Measurements from ENCODE around the gene SECISBP2. TPM values are rescaled to one million over a fixed set of nuclear protein-coding genes. Genes with fewer than 3 reads are reported as not detected.

Gene SECISBP2
- total and polyA plus RNA-seq, 7 donors = 21.0 to 41.8 (median 35.0) TPM

GRCh38 chr9:89390578-89391116 is 72.3 kb downstream of the SECISBP2 start:
- Histone ChIP-seq H3K27me3 (no peaks in the 10 kb centered on the region), H3K27ac (no peak overlapping the region), H3K36me3 (peaks cover 0 to 66% (median 4%) of the 10 kb centered on the region in 4 donors), H3K4me3 (no peak overlapping the region), H3K4me1 (peaks cover 0 to 8% (median 3%) of the 10 kb centered on the region in 4 donors), H3K9me3 (no peaks in the 10 kb centered on the region)
- no peak for DNase-seq
- TF ChIP-seq CTCF (IDR thresholded peaks at IDR 0.05) (no peak), POLR2A (IDR thresholded peaks at IDR 0.05) (no peak), EP300 (IDR thresholded peaks at IDR 0.05) (no peak), POLR2AphosphoS5 (IDR thresholded peaks at IDR 0.05) (no peak)
- intact Hi-C loops (cut with DNase I) = no loop called here
- 91 to 96% methylated on average over 5 of the region's 5 CpGs for WGBS, 2 donors

- Histone ChIP-seq H3K4me1 (peaks cover 0 to 8% (median 3%) of the 10 kb centered on the region in 4 donors), H3K4me3 (no peak overlapping the region), H3K9me3 (no peaks in the 10 kb centered on the region), H3K27ac (no peak overlapping the region), H3K36me3 (peaks cover 0 to 63% (median 7%) of the 10 kb centered on the region in 4 donors), H3K27me3 (no peaks in the 10 kb centered on the region)
- 91% methylated on average over 6 of the region's 6 CpGs for WGBS, 2 donors
- intact Hi-C loops (cut with DNase I) = no loop called here
- no peak for TF ChIP-seq EP300 (IDR thresholded peaks at IDR 0.05)
- TF ChIP-seq POLR2AphosphoS5 (IDR thresholded peaks at IDR 0.05) = no peak
- TF ChIP-seq CTCF (IDR thresholded peaks at IDR 0.05) = no peak
- no peak for TF ChIP-seq POLR2A (IDR thresholded peaks at IDR 0.05)
- DNase-seq = no peak
Observed at GRCh38 chr9:89391585-89391984, 73.3 kb downstream of the SECISBP2 start.

GRCh38 chr9:89394412-89394811 is 76.1 kb downstream of the SECISBP2 start:
- Histone ChIP-seq H3K36me3 (peaks cover 0 to 66% (median 8%) of the 10 kb centered on the region in 4 donors), H3K9me3 (no peaks in the 10 kb centered on the region), H3K4me3 (no peak overlapping the region), H3K4me1 (no peaks in the 10 kb centered on the region), H3K27ac (no peak overlapping the region), H3K27me3 (no peaks in the 10 kb centered on the region)
- TF ChIP-seq CTCF (IDR thresholded peaks at IDR 0.05) (no peak), POLR2A (IDR thresholded peaks at IDR 0.05) (no peak), EP300 (IDR thresholded peaks at IDR 0.05) (no peak)
- WGBS, 2 donors = 92 to 94% methylated on average over 12 of the region's 12 CpGs
- DNase-seq = no peak
- intact Hi-C loops (cut with DNase I) = no loop called here

GRCh38 chr9:89395931-89396710 is 77.8 kb downstream of the SECISBP2 start:
- Histone ChIP-seq H3K4me3 (no peak overlapping the region), H3K4me1 (no peaks in the 10 kb centered on the region), H3K9me3 (no peaks in the 10 kb centered on the region), H3K27ac (no peak overlapping the region), H3K36me3 (peaks cover 0 to 49% (median 5%) of the 10 kb centered on the region in 4 donors), H3K27me3 (no peaks in the 10 kb centered on the region)
- TF ChIP-seq POLR2A (IDR thresholded peaks at IDR 0.05) (no peak), CTCF (IDR thresholded peaks at IDR 0.05) (no peak), POLR2AphosphoS5 (IDR thresholded peaks at IDR 0.05) (no peak), EP300 (IDR thresholded peaks at IDR 0.05) (no peak)
- DNase-seq = no peak
- intact Hi-C loops (cut with DNase I) = no loop called here
- WGBS, 2 donors = 91 to 93% methylated on average over 11 of the region's 11 CpGs
